Activated T-helper 1 cell treated with anti-CD3 and anti-CD28 coated beads, Interleukin-12 subunit alpha, Interleukin-12 subunit beta, Interleukin-2, Interleukin-4 antibody, amounts not matched to agents 30 ng/mL and 10 ng/mL and 1 ng/mL, durations not matched to agents 14 hours and 24 hours and 36 hours (primary cell): ENCODE data around the gene TRIO. TPM values are rescaled to one million over a fixed set of nuclear protein-coding genes. Genes with fewer than 3 reads are reported as not detected.
A peak's percentile ranks its signal among the peaks of the same experiment; 100 is the strongest.

ENCODE experiments used
- DNase-seq: peaks from one replicate; pipeline ENCODE4 v3.0.0; 2021; ENCODE audit warnings: low spot score
- H3K27ac Mint-ChIP-seq: one replicate; pipeline ENCODE4 v1.8.0; 2021; ENCODE audit warnings: mild to moderate bottlenecking, mixed read lengths
- H3K27me3 Mint-ChIP-seq: one replicate; pipeline ENCODE4 v1.8.0; 2022; ENCODE audit warnings: mild to moderate bottlenecking, moderate library complexity, mixed read lengths; ENCODE audit not compliant: insufficient read depth
- H3K36me3 Mint-ChIP-seq: one replicate; pipeline ENCODE4 v1.8.0; 2021; ENCODE audit warnings: low read depth, mixed read lengths
- H3K4me1 Mint-ChIP-seq: one replicate; pipeline ENCODE4 v1.8.0; 2021; ENCODE audit warnings: low read depth, mixed read lengths
- H3K4me3 Mint-ChIP-seq: one replicate; pipeline ENCODE4 v1.8.0; 2021; ENCODE audit warnings: mild to moderate bottlenecking, moderate library complexity, mixed read lengths
- H3K9me3 Mint-ChIP-seq: one replicate; pipeline ENCODE4 v1.8.0; 2021; ENCODE audit warnings: mixed read lengths
- intact Hi-C: fragments of 100-400 bp; cut with micrococcal nuclease; formaldehyde crosslinking; loops from one replicate; pipeline ENCODE4 v1.15.1; 2024
- total RNA-seq: library from RNA; stranded (reverse); gene quantifications from 2 replicates; pipeline ENCODE4 v1.2.3, GENCODE V29; 2022

Gene TRIO
- total RNA-seq, 1 donor from 2014 or later: 11.4 TPM

GRCh38 chr5:14341571-14342230 lies 198.6 kb downstream of the TRIO start:
- H3K9me3 Mint-ChIP-seq: no peaks in the 10 kb centered on the region
- H3K27ac Mint-ChIP-seq: no peak overlapping the region
- peaks cover 5% of the 10 kb centered on the region for H3K4me1 Mint-ChIP-seq
- no peak overlapping the region for H3K4me3 Mint-ChIP-seq
- no peak for DNase-seq
- intact Hi-C loops: no loop called here
- peaks cover 2% of the 10 kb centered on the region for H3K27me3 Mint-ChIP-seq
- no peaks in the 10 kb centered on the region for H3K36me3 Mint-ChIP-seq

GRCh38 chr5:14342306-14342705 lies 199.2 kb downstream of the TRIO start:
- no peak overlapping the region for H3K4me3 Mint-ChIP-seq
- H3K9me3 Mint-ChIP-seq: no peaks in the 10 kb centered on the region
- intact Hi-C loops: no loop called here
- H3K27me3 Mint-ChIP-seq: peaks cover 2% of the 10 kb centered on the region
- peaks cover 5% of the 10 kb centered on the region for H3K4me1 Mint-ChIP-seq
- no peak overlapping the region for H3K27ac Mint-ChIP-seq
- no peak for DNase-seq
- no peaks in the 10 kb centered on the region for H3K36me3 Mint-ChIP-seq

- H3K27me3 Mint-ChIP-seq: peaks cover 2% of the 10 kb centered on the region
- intact Hi-C loops: no loop called here
Measured at GRCh38 chr5:14343376-14343775, 200.2 kb downstream of the TRIO start.

DNA sequence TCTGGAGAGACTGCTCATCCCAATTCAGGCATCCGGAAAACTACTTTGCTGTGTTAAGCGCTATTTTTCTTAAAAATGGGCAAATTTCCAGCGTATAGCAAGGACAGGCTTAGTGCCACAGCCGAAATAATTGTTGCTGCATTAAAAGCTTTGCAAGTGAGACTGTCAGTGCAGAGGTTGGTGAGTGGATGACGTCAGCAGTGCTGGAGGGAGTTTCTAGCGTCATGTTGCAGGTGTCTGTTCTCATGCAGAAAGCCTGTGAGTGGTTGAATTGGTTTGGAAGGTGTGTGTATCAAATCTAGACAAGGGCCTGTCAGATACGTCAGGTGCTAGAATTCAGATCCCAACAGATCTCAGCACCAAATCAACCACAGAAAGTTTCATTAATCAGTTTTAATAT lies 204.4 kb downstream of the TRIO start:
- Mint-ChIP-seq H3K27ac (no peak overlapping the region), H3K4me3 (no peak overlapping the region), H3K27me3 (peaks cover 4% of the 10 kb centered on the region), H3K9me3 (no peaks in the 10 kb centered on the region), H3K36me3 (no peaks in the 10 kb centered on the region), H3K4me1 (peaks cover 2% of the 10 kb centered on the region)
- intact Hi-C loops: no loop called here
- DNase-seq: no peak

More at GRCh38 chr5:14343376-14343775, 200.2 kb downstream of the TRIO start:
- Mint-ChIP-seq H3K4me3 (no peak overlapping the region), H3K27ac (no peak overlapping the region), H3K9me3 (no peaks in the 10 kb centered on the region), H3K4me1 (peaks cover 5% of the 10 kb centered on the region), H3K36me3 (no peaks in the 10 kb centered on the region)
- no peak for DNase-seq

GRCh38 chr5:14348142-14348541 lies 205.0 kb downstream of the TRIO start:
- H3K27ac Mint-ChIP-seq: no peak overlapping the region
- intact Hi-C loops: no loop called here

GRCh38 chr5:14349029-14349428 lies 205.9 kb downstream of the TRIO start:
- intact Hi-C loops: no loop called here
- H3K36me3 Mint-ChIP-seq: no peaks in the 10 kb centered on the region
- H3K27ac Mint-ChIP-seq: no peak overlapping the region
- peaks cover 4% of the 10 kb centered on the region for H3K27me3 Mint-ChIP-seq
- H3K4me1 Mint-ChIP-seq: no peaks in the 10 kb centered on the region
- no peak overlapping the region for H3K4me3 Mint-ChIP-seq
- no peak for DNase-seq
- H3K9me3 Mint-ChIP-seq: no peaks in the 10 kb centered on the region

More at GRCh38 chr5:14348142-14348541, 205.0 kb downstream of the TRIO start:
- Mint-ChIP-seq H3K9me3 (no peaks in the 10 kb centered on the region), H3K4me3 (no peak overlapping the region), H3K36me3 (no peaks in the 10 kb centered on the region), H3K27me3 (peaks cover 4% of the 10 kb centered on the region), H3K4me1 (no peaks in the 10 kb centered on the region)
- DNase-seq: no peak

GRCh38 chr5:14351086-14351661 lies 208.0 kb downstream of the TRIO start:
- no peaks in the 10 kb centered on the region for H3K9me3 Mint-ChIP-seq
- peaks cover 6% of the 10 kb centered on the region for H3K27me3 Mint-ChIP-seq
- DNase-seq: no peak
- intact Hi-C loops: loop anchor here (10.0 kb wide), 1 partner anchor 246 kb away; no protein-coding TSS in a partner anchor
- H3K27ac Mint-ChIP-seq: no peak overlapping the region
- no peak overlapping the region for H3K4me3 Mint-ChIP-seq
- H3K36me3 Mint-ChIP-seq: no peaks in the 10 kb centered on the region
- H3K4me1 Mint-ChIP-seq: no peaks in the 10 kb centered on the region

DNA sequence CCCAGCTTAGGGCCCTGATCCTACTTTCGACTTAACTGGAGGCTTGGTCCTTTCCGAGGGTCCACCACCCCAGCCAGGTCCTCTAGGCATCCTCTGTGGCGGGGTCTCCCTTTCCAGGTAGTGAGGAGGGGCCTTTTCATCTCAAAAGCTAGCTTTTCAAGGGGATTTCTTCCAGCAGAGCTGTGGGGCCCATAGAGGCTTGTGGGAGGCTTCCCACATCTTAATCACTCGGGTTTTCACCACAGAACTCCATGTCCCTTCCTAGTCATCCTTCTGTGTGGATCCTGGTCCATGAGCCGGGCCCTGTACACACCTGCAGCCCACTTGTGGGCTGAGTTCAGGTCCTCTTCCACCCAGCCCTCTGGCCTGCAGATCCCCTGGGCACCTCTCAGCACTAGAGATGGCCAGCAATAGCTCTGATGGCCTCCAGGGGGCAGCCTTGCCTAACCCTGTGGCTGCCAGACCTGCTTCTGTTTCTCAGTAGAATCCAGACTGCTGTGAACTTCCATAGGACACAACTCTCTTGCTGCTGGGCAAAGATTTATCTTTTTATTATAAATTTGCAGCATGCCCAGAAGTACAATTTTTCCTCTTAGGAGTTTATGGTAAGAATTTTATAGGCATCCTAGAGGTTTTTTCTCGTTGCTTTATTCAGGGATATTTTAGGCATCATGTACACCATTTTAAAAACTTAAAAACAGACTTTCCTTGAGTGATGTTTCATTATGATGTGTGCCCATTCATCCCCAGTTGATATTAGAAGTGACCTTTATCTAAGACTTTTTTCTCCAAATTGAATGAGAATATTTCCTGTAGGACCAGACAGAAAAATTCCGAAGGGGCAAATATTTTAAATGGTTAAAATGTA lies 208.9 kb downstream of the TRIO start:
- Mint-ChIP-seq H3K9me3 (no peaks in the 10 kb centered on the region), H3K4me1 (no peaks in the 10 kb centered on the region), H3K36me3 (no peaks in the 10 kb centered on the region), H3K27me3 (peaks cover 6% of the 10 kb centered on the region), H3K27ac (no peak overlapping the region), H3K4me3 (no peak overlapping the region)
- intact Hi-C loops: loop anchor here (1.0 to 10.0 kb wide), 6 partner anchors 12 to 663 kb away; no protein-coding TSS in a partner anchor
- peak; percentile 43 for DNase-seq

DNA sequence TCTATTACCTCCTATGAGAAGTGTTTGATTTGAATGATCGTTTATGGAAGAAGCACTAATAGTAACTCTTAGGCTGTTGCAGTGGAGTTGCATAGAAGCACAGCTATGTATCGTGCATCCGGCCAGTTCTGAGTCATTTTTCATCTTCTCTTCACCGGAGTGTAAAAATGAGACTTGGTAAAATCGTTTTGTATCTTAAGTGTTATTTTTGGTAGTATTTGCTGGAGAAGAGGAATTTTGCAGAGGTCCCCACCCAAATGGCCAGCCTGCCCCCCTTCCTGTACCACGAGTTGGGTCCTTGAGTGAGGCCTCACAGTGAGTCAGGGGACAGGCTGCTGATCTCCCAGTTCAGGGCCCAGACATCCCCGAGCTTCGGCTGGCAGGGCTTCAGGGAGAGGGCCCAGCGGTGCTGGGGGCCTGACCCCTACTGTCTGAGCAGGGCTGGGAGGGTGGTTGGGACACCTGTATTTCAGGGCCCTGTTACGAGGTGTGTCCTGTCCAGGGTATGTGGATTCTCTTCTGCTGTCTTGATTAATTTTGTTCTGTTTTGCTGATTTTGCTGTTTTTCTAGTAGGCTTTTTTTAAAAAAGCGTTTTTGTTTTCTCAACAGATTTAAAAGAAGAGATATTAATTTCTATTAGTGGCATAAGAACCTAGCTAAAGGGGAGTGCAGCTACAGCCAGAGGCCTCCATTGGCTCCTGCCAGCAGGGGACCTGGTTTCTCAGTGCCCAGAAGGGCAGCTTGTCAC lies 210.8 kb downstream of the TRIO start:
- H3K27me3 Mint-ChIP-seq: peaks cover 6% of the 10 kb centered on the region
- no peak overlapping the region for H3K4me3 Mint-ChIP-seq
- H3K9me3 Mint-ChIP-seq: no peaks in the 10 kb centered on the region
- no peaks in the 10 kb centered on the region for H3K4me1 Mint-ChIP-seq
- intact Hi-C loops: loop anchor here (2.0 to 10.0 kb wide), 2 partner anchors 249 to 661 kb away; no protein-coding TSS in a partner anchor
- no peaks in the 10 kb centered on the region for H3K36me3 Mint-ChIP-seq
- H3K27ac Mint-ChIP-seq: no peak overlapping the region
- DNase-seq: no peak

DNA sequence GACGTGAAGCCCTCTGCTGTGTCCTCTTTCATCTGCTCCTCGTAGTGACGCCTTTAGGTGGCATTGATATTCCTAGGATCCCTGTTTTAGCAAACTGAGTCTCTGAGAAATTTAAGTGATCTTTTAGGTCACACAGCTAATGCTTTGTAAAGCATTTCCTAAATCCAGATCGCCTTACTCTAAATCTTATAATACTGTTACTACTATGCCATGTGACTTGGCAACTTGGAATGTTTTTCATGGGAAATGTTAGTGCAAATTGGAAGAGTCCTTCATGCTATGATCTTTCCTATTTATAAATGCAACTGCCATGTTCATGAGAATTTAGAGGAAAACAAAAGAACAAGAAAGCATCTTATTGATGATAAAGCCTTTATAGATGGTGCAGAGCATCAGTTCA lies 212.2 kb downstream of the TRIO start:
- Mint-ChIP-seq H3K36me3 (no peaks in the 10 kb centered on the region), H3K4me3 (no peak overlapping the region), H3K27me3 (peaks cover 3% of the 10 kb centered on the region), H3K27ac (no peak overlapping the region), H3K4me1 (no peaks in the 10 kb centered on the region), H3K9me3 (no peaks in the 10 kb centered on the region)
- DNase-seq: no peak
- intact Hi-C loops: loop anchor here (10.0 kb wide), 1 partner anchor 251 kb away; no protein-coding TSS in a partner anchor

- H3K4me3 Mint-ChIP-seq: no peak overlapping the region
- H3K9me3 Mint-ChIP-seq: no peaks in the 10 kb centered on the region
- intact Hi-C loops: loop anchor here (10.0 kb wide), 1 partner anchor 252 kb away; no protein-coding TSS in a partner anchor
- H3K4me1 Mint-ChIP-seq: no peaks in the 10 kb centered on the region
- H3K27me3 Mint-ChIP-seq: peaks cover 3% of the 10 kb centered on the region
- no peaks in the 10 kb centered on the region for H3K36me3 Mint-ChIP-seq
- H3K27ac Mint-ChIP-seq: no peak overlapping the region
- DNase-seq: no peak
Measured at GRCh38 chr5:14356305-14356704, 213.2 kb downstream of the TRIO start.

DNA sequence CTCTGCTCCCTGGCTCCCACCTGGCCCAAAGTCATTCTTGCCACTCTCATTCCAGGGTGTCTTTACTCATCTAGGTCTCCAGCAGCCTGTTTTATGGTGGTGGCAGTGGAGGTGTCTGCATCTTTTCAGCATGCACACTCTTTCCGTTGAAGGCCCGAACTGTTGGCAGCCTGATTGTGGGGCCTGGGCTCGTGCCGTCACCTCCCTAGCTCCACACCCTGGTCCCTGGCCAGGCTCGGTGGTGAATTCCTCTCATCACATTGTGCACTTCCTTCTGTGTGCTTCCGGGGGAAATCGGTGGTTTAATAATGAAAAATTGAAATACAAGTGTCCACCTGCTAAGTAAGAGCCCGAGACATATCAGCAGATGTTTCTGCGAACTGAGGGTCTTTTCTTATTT lies 214.3 kb downstream of the TRIO start:
- Mint-ChIP-seq H3K9me3 (no peaks in the 10 kb centered on the region), H3K4me3 (no peak overlapping the region), H3K27ac (no peak overlapping the region), H3K36me3 (no peaks in the 10 kb centered on the region), H3K4me1 (no peaks in the 10 kb centered on the region), H3K27me3 (peaks cover 3% of the 10 kb centered on the region)
- no peak for DNase-seq
- intact Hi-C loops: loop anchor here (10.0 kb wide), 1 partner anchor 253 kb away; no protein-coding TSS in a partner anchor
